Neutrophil (primary cell): ENCODE measurements around the gene CTNND2.
"Not testable (repeated sequence)": the region's sequence is repeated elsewhere in the genome, so short reads cannot be mapped to it uniquely, and the experiment has no call there.

Experiments used
- H3K27ac ChIP-seq: fragments of 200-600 bp; sonication (generic); 2 replicates; pipeline ENCODE4 v1.5.1; 2016; ENCODE audit warnings: mild to moderate bottlenecking, moderate library complexity
- H3K27me3 ChIP-seq: fragments of 200-600 bp; sonication (generic); 2 replicates; pipeline ENCODE4 v1.6.0; 2016; ENCODE audit warnings: mild to moderate bottlenecking
- H3K36me3 ChIP-seq: fragments of 200-600 bp; sonication (generic); 2 replicates; pipeline ENCODE4 v1.5.1; 2017
- H3K4me1 ChIP-seq, 2 experiments: fragments of 200-600 bp in 1 of 2; sonication (generic) in 1 of 2; 1 replicate in 1 of 2; 2 replicates in 1 of 2; pipeline versions ENCODE4 v1.5.1 to v1.6.1; 2013 to 2016; ENCODE audit warnings: low read depth in 1 of 2, low read length in 1 of 2, mild to moderate bottlenecking in 1 of 2, moderate library complexity in 1 of 2; ENCODE audit not compliant: control insufficient read depth in 1 of 2, insufficient read depth in 1 of 2
- H3K4me3 ChIP-seq, 2 experiments: fragments of 200-600 bp in 1 of 2; sonication (generic) in 1 of 2; 1 replicate in 1 of 2; 2 replicates in 1 of 2; pipeline ENCODE4 v1.5.1; 2013 to 2016; ENCODE audit warnings: low read depth in 1 of 2, low read length in 1 of 2, mild to moderate bottlenecking in 1 of 2, moderate library complexity in 1 of 2
- H3K9me3 ChIP-seq: fragments of 200-600 bp; sonication (generic); 2 replicates; pipeline ENCODE4 v1.5.1; 2016
- TF ChIP-seq, protein P1 (sequence below): fragments of 200-600 bp; sonication (generic); IDR thresholded peaks from 2 replicates; pipeline ENCODE4 v1.5.1; 2016; ENCODE audit warnings: antibody characterized with exemption

The CTNND2 gene

DNA sequence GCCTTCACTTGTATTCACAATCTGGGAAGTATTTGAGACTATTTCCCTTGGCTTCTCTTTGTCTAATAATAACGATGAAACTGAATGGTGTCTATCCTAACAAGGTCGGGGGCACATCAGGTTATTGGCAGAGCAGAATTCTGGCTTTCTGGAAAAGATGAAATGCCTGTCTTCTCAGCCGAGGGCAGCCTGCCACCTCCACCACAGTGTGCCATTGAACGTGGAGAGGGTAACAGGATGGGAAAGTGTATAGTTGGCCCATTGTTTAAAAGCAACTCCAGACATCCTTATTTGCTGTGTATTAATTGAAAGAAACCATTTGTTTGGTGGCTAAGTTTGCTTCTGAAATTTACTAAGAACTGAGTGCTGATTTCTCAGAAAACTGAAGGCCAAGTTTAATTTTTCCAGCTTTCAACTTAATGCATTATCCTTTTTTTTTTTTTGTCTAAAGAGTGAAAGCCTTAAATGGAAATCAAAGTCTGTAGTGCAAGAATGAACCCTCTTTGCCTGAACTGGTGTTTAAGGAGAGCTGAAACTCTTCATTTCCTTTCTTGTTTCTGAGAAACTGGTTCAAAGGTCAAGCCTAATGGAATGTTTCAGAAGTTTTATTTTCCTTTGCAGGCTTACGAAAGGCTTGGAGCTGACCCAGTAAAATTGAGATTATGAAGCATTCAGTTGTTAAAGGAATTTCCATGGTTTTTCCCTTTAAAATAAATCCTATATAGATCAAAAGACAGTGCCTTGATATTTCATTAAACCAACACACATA, 579.5 kb downstream of the CTNND2 start:
- no peak overlapping the region for H3K4me3 ChIP-seq
- H3K36me3 ChIP-seq = no peaks in the 10 kb centered on the region
- H3K4me1 ChIP-seq = no peaks in the 10 kb centered on the region
- TF ChIP-seq, protein P1, sequence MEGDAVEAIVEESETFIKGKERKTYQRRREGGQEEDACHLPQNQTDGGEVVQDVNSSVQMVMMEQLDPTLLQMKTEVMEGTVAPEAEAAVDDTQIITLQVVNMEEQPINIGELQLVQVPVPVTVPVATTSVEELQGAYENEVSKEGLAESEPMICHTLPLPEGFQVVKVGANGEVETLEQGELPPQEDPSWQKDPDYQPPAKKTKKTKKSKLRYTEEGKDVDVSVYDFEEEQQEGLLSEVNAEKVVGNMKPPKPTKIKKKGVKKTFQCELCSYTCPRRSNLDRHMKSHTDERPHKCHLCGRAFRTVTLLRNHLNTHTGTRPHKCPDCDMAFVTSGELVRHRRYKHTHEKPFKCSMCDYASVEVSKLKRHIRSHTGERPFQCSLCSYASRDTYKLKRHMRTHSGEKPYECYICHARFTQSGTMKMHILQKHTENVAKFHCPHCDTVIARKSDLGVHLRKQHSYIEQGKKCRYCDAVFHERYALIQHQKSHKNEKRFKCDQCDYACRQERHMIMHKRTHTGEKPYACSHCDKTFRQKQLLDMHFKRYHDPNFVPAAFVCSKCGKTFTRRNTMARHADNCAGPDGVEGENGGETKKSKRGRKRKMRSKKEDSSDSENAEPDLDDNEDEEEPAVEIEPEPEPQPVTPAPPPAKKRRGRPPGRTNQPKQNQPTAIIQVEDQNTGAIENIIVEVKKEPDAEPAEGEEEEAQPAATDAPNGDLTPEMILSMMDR = no peak
- peaks cover 4% of the 10 kb centered on the region for H3K27me3 ChIP-seq
- H3K9me3 ChIP-seq = no peaks in the 10 kb centered on the region
- no peak overlapping the region for H3K27ac ChIP-seq

GRCh38 chr5:11323761-11324160, 580.5 kb downstream of the CTNND2 start:
- TF ChIP-seq, protein P1 = no peak
- Histone ChIP-seq H3K9me3 (no peaks in the 10 kb centered on the region), H3K4me1 (no peaks in the 10 kb centered on the region), H3K36me3 (no peaks in the 10 kb centered on the region), H3K4me3 (no peak overlapping the region), H3K27ac (no peak overlapping the region), H3K27me3 (peaks cover 4% of the 10 kb centered on the region)

- H3K27ac ChIP-seq = no peak overlapping the region
Measured at GRCh38 chr5:11322133-11322532, 582.1 kb downstream of the CTNND2 start.

DNA sequence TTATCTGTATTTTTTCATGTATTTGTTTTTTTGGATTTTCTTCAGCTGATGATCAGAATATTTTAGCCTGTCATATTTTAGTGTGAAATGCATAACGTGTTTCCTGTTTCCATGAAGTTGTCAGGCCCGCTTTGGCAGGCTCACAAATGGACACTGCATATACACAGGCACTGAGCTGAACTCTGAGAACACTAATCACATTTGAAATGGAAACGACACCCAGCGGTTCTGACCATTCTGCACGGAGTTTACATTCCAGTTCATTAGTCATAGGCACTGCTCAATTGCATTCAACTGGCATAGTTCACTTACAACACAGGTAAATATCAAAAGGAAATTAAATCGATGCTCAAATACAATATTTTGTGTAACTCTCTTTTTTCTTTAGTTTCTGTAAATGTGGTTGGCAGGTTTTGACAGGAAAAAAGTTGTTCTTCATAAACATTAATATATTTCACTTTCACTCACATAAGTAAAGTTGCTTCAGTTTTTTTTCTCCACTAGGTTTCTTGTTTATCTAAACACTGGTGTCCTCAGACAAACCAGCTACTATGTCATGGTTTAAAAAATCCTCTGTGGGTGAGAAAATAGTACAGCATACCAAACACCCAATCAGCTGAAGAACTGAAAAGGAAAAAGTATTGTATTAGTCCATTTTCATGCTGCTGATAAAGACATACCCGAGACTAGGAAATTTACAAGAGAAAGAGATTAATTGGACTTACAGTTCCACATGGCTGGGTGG, 584.2 kb downstream of the CTNND2 start:
- TF ChIP-seq, protein P1 = no peak
- H3K4me1 ChIP-seq = no peaks in the 10 kb centered on the region
- peaks cover 5% of the 10 kb centered on the region for H3K9me3 ChIP-seq
- no peak overlapping the region for H3K27ac ChIP-seq
- no peaks in the 10 kb centered on the region for H3K36me3 ChIP-seq
- no peak overlapping the region for H3K4me3 ChIP-seq
- no peaks in the 10 kb centered on the region for H3K27me3 ChIP-seq

More at GRCh38 chr5:11322133-11322532, 582.1 kb downstream of the CTNND2 start:
- no peaks in the 10 kb centered on the region for H3K9me3 ChIP-seq
- TF ChIP-seq, protein P1 = no peak
- peaks cover 4% of the 10 kb centered on the region for H3K27me3 ChIP-seq
- H3K36me3 ChIP-seq = no peaks in the 10 kb centered on the region
- no peak overlapping the region for H3K4me3 ChIP-seq
- H3K4me1 ChIP-seq = no peaks in the 10 kb centered on the region

DNA sequence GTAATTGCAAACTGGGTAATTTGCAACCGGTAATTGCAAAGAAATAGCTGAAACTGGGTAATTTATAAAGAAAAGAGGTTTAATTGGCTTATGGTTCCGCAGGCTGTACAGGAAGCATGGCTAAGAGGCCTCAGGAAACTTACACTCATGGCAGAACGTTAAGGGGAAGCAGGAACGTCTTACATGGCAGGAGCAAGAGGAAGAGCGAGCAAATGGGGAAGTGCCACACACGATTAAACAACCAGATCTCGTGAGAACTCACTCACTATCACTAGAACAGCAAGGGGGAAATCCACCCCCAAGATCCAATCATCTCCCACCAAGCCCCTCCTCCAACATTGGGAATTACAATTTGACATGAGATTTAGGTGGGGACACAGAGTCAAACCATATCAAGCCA, 590.6 kb downstream of the CTNND2 start:
- not testable (repeated sequence) for H3K4me3 ChIP-seq, H3K27me3 ChIP-seq, H3K36me3 ChIP-seq, H3K4me1 ChIP-seq, H3K27ac ChIP-seq
- H3K9me3 ChIP-seq = peaks cover 17% of the 10 kb centered on the region

DNA sequence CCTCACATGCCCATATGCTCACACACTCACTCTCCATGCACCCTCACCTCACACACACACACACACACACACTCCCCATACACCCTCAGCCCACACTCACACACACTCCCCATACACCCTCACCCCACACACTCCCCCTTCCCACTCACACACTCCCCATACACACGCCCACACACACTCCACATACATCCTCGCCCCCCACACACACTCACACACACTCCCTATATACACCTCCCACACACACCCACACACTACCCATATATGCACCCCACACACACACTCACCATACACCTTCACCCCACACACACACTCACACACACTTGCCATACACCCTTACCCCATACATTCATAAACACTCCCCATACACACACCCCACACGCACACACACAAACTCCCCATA, 592.5 kb downstream of the CTNND2 start:
- TF ChIP-seq, protein P1 = no peak
- peaks cover 17% of the 10 kb centered on the region for H3K9me3 ChIP-seq
- H3K27ac ChIP-seq = no peak overlapping the region
- H3K4me1 ChIP-seq = no peaks in the 10 kb centered on the region
- H3K4me3 ChIP-seq = no peak overlapping the region
- H3K27me3 ChIP-seq = no peaks in the 10 kb centered on the region
- no peaks in the 10 kb centered on the region for H3K36me3 ChIP-seq
